Retinal pigment epithelial cell (primary cell): Measurements from ENCODE around the gene MADD.

Source experiments
- DNase-seq: peaks from one replicate; pipeline ENCODE4 v3.0.0-alpha.2; 2010; ENCODE audit warnings: low read depth
- H3K4me3 ChIP-seq: 2 replicates; pipeline ENCODE4 v1.5.1; 2011; ENCODE audit warnings: mild to moderate bottlenecking, low read length, control low read depth, moderate library complexity
- TF ChIP-seq, protein P1 (sequence below): conservative IDR thresholded peaks from 2 replicates; pipeline ENCODE4 v1.5.1; 2011; ENCODE audit warnings: low read depth, low read length, control low read depth, inconsistent platforms

Gene MADD

DNA sequence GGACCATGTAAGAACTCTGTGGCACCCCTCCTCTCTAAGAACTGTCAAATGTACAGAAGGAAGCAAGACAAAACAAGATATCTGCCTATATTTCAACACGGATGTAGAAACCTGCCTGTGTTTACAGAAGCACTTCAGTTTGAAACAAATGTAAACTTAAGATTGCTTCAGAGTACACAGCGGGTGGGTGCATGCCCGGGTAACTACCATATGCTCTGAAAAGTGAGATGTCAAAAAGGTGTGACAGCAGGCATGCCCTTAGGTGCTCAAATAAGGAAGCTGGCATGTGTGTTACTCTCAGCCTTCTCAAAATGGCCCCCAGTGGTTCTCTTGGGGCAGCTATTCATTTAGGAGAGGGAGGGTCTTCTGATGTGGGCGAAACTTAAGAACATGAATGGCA is 26.5 kb upstream of the MADD start:
- TF ChIP-seq, protein P1, sequence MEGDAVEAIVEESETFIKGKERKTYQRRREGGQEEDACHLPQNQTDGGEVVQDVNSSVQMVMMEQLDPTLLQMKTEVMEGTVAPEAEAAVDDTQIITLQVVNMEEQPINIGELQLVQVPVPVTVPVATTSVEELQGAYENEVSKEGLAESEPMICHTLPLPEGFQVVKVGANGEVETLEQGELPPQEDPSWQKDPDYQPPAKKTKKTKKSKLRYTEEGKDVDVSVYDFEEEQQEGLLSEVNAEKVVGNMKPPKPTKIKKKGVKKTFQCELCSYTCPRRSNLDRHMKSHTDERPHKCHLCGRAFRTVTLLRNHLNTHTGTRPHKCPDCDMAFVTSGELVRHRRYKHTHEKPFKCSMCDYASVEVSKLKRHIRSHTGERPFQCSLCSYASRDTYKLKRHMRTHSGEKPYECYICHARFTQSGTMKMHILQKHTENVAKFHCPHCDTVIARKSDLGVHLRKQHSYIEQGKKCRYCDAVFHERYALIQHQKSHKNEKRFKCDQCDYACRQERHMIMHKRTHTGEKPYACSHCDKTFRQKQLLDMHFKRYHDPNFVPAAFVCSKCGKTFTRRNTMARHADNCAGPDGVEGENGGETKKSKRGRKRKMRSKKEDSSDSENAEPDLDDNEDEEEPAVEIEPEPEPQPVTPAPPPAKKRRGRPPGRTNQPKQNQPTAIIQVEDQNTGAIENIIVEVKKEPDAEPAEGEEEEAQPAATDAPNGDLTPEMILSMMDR: no peak
- no peak for DNase-seq
- H3K4me3 ChIP-seq: no peak overlapping the region

DNA sequence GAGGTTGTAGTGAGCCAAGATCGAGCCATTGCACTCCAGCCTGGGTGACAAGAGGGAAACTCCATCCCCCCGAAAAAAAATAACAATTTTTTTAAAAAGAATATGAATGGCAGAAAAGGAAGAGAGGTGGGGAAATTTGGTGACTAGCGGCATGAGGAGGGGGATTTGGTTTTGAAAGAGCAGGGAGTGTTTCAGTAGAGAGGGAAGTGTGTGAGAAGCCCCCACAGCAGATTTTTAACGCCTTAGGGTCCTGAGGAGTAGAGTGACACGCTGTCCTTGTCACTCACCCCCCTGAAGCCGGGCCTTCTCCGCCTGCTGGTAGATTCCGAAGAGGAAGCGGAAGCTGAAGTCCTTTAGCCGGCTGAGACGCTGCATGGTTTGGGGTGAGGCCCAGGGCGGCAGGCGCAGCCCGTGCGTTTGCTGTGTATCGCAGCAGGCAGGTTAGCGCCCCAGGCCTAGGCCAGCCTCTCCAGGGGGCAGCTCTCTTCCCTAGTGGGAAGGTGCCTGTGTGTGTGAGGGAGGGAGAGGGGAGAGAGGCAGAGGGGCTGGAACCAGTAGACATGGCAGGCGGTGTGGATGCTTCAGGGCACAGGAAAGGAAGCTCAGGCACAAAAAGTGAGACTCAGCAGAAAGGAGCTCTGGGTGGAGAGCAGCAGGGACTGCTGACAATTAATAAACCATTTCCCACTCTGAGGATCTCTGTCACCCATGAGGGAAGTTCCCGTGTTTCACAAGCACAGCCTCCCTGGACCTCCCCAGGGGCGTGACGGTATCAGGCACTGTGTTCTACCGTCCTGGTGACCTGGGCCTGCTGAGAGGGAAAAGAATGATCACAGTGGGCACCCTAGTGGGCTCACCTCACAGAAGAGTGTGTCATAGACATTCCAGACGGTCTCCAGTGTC is 25.2 kb upstream of the MADD start:
- no peak overlapping the region for H3K4me3 ChIP-seq
- DNase-seq: no peak
- TF ChIP-seq, protein P1: no peak

DNA sequence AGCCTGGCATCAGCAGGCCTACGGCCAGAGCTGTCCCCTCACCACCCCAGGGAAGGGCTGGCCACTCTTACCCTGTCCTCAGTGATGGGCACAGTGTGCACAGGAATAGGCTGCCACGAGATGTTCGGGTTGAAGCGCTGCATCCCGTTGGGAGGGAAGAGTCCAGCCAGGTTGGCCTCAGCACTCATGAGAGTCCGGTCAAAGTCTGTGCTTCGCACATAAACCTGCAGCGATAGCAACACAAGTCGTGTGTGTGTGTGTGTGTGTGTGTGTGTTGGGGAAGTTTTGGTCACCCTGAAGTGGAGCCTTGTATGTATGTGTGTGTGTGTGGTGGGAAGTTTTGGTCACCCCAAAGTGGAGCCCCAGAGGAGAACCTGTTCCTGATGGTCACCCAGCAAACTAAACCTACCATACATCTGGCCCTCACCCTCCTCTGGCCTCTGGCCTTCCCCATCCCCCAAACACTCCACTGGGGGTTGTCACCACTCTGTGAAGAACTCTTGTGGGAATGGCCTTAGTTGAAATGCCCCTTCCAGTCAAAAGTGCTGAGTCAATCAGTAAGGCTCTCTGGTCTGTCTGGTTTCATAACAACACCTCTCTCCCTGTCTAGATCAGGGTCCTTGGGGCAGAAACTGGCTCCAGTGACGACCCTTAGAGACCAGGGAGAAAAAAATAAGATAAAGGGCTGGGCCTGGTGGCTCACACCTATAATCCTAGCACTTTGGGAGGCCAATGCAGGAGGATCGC is 24.1 kb upstream of the MADD start:
- TF ChIP-seq, protein P1: no peak
- H3K4me3 ChIP-seq: no peak overlapping the region
- DNase-seq: no peak

DNA sequence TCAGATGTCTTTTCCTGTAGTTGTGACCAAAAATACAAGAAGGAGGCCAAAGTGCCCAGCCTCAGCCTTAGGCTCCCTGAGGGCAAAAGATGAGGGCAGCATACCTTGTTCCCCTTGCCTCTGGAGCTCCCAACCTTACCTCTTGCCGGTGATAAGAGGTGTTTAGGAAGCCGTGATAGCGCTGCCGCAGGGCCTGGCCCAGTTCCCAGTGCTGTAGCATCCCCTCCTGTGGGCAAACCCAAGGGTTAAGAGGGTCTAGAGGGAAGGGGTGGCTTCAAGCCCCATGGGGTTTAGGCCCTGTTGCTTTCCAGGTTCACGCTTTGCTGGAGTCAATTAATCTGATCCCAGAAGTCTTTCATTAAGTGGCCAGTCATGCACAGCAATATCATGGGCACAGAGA is 22.4 kb upstream of the MADD start:
- H3K4me3 ChIP-seq: peak overlapping the region; percentile 97
- DNase-seq: no peak
- TF ChIP-seq, protein P1: no peak

DNA sequence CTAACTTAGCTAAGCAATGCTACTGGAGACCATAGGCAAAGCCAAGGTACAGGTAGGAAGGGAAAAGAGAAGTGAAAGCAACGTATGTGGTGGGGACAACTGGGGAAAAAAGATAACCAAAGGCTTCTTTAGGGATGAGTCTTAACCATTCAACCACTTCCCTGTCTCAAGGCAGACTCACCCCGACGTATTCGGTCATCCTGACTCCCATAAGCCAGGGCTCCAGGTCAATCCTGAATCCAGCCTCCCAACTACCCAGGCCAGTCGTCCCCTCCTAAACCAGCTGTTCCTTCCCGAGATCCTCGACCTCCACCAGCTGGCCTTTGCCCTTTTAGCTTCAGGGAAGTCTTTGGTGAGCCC is 21.6 kb upstream of the MADD start:
- TF ChIP-seq, protein P1: no peak
- no peak for DNase-seq
- peak overlapping the region; percentile 97 for H3K4me3 ChIP-seq

DNA sequence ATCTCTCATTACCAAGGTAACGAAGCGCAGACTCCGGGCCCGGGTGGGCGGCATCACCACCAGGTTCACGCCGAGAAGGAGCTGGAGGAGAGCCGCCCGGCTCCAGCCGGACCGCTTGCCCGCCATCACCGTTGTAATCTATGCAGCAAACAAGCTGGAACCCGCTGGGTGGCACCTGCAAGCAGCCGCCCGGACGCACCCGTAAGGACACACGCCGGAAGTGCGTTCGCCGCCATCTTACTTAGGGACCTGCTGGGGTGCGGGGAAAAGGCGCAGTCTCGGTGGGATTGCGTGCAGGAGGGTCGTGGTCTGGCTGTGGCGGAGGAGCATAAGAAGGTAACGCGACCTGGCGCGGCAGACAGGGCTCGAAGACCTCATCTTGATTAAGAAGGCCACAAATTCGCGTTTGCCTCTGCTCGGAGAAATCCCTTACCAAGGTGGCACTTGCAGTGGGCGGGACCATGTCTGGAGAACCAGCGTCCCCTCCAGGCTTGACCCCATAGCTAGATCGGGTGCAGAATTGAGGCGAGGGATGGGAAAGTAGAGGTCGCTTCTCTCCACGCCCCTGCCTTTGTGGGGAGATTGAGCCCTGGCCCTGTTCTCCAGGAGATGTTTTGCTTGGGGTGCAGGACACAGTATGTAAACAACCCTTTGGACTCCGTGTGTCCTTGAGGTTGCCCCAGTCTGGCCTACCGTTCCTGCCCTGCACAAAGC is 21.1 kb upstream of the MADD start, which contains the start of gene ACP2:
Gene ACP2 (minus strand): TSS at position 151 of the 714 bp plus-strand sequence. CDS start 25 bp downstream, at position 126.
- DNase-seq: peak; percentile 69
- H3K4me3 ChIP-seq: peak within 1 kb of the TSS; percentile 97
- TF ChIP-seq, protein P1: peak; percentile 39
